GM23338 (cell line): ENCODE measurements around the gene BZW2.

Experiments
- CTCF ChIP-seq, 2 experiments: fragments of 200-600 bp in 1 of 2; sonication (generic) in 1 of 2; conservative IDR thresholded peaks; 2 replicates each; pipeline versions ENCODE4 v1.5.1 to v1.6.1; 2016 to 2017; ENCODE audit warnings: antibody characterized with exemption in 2 of 2, low read depth in 2 of 2, mild to moderate bottlenecking in 2 of 2, moderate library complexity in 1 of 2
- EZH2 ChIP-seq: fragments of 200-600 bp; sonication (generic); IDR thresholded peaks from one replicate; pipeline ENCODE4 v1.8.0; 2017; ENCODE audit warnings: antibody characterized with exemption, mild to moderate bottlenecking, low read depth; ENCODE audit not compliant: unreplicated experiment
- EZH2phosphoT487 ChIP-seq: fragments of 200-600 bp; sonication (generic); IDR thresholded peaks from one replicate; pipeline ENCODE4 v1.8.1; 2018; ENCODE audit warnings: antibody characterized with exemption; ENCODE audit not compliant: unreplicated experiment
- NANOG ChIP-seq: IDR thresholded peaks from 2 replicates; pipeline ENCODE4 v1.6.1; 2016; ENCODE audit warnings: antibody characterized with exemption, borderline replicate concordance
- POLR2AphosphoS5 ChIP-seq: IDR thresholded peaks from 2 replicates; pipeline ENCODE4 v1.6.1; 2016; ENCODE audit warnings: antibody characterized with exemption, low read depth
- REST ChIP-seq: IDR thresholded peaks from one replicate; pipeline ENCODE4 v1.6.1; 2018; ENCODE audit warnings: antibody characterized with exemption; ENCODE audit not compliant: unreplicated experiment
- ZNF331 ChIP-seq: fragments of 250-450 bp; sonication (Bioruptor Pico); IDR thresholded peaks from 2 replicates; pipeline ENCODE4 v1.5.0; 2020; ENCODE audit warnings: low read depth, mild to moderate bottlenecking, moderate library complexity
- TF ChIP-seq, protein P1 (sequence below): IDR thresholded peaks from 2 replicates; pipeline ENCODE4 v1.6.1; 2016; ENCODE audit warnings: antibody characterized with exemption

DNA sequence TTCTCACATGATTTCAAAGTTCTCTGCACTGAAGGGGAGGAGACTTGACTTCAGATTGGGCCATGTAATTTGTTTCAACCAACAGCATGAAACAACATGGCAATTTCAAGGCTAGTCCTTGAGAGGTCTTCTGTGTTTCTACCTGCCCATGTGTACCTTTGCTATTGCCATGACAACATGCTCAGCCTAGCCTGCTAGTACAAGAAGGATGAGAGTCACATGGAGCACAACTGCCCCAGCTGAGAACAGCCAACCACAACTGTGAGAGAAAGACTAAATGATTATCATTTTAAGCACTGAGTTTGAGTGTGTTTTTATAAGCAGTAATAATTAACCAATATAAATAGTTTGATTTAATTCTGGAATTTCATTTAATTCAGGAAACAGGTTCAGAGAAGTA lies 42.3 kb upstream of the BZW2 start:
- TF ChIP-seq CTCF (conservative IDR thresholded peaks at IDR 0.05; ENCODE audit: low read depth in 2 of 2), result no peak
- TF ChIP-seq, protein P1, sequence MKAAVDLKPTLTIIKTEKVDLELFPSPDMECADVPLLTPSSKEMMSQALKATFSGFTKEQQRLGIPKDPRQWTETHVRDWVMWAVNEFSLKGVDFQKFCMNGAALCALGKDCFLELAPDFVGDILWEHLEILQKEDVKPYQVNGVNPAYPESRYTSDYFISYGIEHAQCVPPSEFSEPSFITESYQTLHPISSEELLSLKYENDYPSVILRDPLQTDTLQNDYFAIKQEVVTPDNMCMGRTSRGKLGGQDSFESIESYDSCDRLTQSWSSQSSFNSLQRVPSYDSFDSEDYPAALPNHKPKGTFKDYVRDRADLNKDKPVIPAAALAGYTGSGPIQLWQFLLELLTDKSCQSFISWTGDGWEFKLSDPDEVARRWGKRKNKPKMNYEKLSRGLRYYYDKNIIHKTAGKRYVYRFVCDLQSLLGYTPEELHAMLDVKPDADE, result no peak
- no peak for TF ChIP-seq NANOG
- TF ChIP-seq POLR2AphosphoS5, result no peak
- no peak for TF ChIP-seq REST
- TF ChIP-seq EZH2, result no peak
- no peak for TF ChIP-seq ZNF331 (CRISPR knock-in tag)
- TF ChIP-seq EZH2phosphoT487, result no peak
